NB4 (cell line): ENCODE data around the gene SDK2.

Source experiments
- MYC ChIP-seq: IDR thresholded peaks from 2 replicates; pipeline ENCODE4 v1.6.1; 2011; ENCODE audit warnings: low read depth, low read length
- TF ChIP-seq, protein P1 (sequence below): IDR thresholded peaks from one replicate; pipeline ENCODE4 v1.5.1; 2012; ENCODE audit warnings: low read depth, low read length
- TF ChIP-seq, protein P2 (sequence below): IDR thresholded peaks from 2 replicates; pipeline ENCODE4 v1.6.1; 2011; ENCODE audit warnings: low read depth, low read length

DNA sequence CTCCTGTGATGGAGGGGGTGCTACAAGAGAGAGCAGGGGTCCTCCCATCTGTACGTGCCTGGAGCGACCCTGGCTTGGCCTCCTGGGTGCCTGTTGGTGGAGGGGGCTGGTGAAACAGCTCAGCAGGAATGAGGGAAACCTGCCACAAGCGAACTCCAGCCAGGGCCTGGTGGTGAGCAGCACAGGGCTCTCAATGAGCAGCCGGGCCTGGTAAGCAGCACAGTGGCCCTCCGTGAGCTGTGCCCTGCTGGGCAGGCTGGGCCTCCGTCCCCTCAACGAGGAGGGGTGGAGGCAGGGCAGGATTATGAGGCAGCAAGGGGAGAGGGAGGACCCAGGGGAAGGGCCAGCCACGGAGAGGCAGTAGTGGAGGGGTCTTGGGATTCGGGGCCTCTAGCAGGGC, 101.9 kb downstream of the SDK2 start:
- TF ChIP-seq, protein P1, sequence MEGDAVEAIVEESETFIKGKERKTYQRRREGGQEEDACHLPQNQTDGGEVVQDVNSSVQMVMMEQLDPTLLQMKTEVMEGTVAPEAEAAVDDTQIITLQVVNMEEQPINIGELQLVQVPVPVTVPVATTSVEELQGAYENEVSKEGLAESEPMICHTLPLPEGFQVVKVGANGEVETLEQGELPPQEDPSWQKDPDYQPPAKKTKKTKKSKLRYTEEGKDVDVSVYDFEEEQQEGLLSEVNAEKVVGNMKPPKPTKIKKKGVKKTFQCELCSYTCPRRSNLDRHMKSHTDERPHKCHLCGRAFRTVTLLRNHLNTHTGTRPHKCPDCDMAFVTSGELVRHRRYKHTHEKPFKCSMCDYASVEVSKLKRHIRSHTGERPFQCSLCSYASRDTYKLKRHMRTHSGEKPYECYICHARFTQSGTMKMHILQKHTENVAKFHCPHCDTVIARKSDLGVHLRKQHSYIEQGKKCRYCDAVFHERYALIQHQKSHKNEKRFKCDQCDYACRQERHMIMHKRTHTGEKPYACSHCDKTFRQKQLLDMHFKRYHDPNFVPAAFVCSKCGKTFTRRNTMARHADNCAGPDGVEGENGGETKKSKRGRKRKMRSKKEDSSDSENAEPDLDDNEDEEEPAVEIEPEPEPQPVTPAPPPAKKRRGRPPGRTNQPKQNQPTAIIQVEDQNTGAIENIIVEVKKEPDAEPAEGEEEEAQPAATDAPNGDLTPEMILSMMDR = no peak
- no peak for TF ChIP-seq MYC
- TF ChIP-seq, protein P2, sequence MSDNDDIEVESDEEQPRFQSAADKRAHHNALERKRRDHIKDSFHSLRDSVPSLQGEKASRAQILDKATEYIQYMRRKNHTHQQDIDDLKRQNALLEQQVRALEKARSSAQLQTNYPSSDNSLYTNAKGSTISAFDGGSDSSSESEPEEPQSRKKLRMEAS = no peak
